Measurements from ENCODE around the gene NHSL2.
"Not testable (repeated sequence)": the region's sequence is repeated elsewhere in the genome, so short reads cannot be mapped to it uniquely, and the experiment has no call there.

NHSL2 gene

DNA sequence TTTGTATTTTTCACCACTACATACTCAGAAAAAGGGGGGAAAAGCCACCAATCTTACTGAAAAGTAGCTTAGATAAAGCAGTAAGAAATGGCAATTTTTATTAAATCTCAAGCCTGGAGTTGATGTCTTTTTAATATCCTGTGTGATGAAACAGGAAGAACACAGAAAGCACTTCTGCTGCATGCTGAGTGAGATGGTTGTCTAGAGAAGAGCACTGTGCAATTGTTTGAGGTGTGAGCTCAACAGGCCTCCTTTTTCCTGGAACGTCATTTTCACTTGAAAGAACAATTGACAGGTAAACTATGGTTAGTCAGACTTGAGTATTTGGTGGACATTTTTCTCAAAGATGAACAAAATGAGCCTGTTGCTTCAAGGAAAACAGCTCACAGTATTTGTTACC, 147.2 kb downstream of the NHSL2 start:
- TF ChIP-seq CTCF (IDR thresholded peaks at IDR 0.05; ENCODE audit: control insufficient read depth, extremely low read depth, insufficient read depth) = no peak
- DNase-seq (ENCODE audit: low read depth) = no peak
- H3K4me3 ChIP-seq (ENCODE audit: low read depth, low read length) = no peak overlapping the region

DNA sequence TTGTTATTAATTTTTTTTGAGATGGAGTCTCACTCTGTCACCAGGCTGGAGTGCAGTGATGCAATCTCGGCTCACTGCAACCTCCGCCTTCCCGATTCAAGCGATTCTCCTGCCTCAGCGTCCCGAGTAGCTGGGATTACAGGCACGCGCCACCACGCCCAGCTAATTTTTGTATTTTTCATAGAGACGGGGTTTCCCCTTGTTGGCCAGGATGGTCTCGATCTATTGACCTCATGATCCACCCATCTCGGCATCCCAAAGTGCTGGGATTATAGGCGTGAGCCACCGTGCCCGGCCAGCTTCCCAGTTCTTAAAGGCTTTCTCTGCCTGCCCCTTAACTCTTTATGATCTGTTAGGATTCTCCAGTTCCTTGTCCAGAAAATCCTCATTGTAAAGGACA, 147.7 kb downstream of the NHSL2 start:
- H3K4me3 ChIP-seq (ENCODE audit: low read depth, low read length); DNase-seq (ENCODE audit: low read depth): not testable (repeated sequence)

DNA sequence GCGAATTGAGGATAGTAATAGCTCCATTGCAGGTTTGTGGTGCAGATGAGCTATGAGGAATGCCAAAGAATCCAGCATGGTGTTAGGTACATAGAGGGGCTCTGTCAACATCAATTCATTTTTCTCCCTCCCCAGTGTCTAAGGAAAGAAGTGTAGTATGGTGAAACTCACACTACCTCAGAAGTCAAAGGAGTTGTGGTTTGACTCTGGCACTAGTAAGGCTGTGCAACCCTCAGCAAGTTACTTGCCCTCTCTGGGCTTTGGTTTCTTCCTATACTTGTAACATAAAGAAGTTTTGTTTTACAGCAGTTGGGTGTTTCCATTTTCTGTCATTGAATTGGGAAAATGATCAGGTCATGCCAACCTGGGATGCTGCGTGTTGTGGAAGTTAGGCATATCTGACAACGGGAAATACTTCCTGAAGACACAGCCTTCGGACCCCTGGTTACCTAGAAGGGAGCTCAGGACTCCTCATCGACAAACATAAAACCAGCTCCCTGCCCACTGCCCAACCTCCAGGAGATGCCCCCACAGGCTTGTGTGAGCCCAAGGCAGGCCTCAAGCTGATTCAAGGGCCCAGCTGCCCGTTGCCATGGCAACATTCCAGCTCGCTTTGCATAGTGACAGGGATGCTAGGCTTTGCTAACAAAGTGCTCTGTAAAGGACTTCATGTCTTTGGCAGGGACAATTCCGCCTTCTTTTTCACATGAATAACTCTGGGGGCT, 149.7 kb downstream of the NHSL2 start:
- no peak for DNase-seq (ENCODE audit: low read depth)
- H3K4me3 ChIP-seq (ENCODE audit: low read depth, low read length) = no peak overlapping the region
- no peak for TF ChIP-seq CTCF (IDR thresholded peaks at IDR 0.05; ENCODE audit: control insufficient read depth, extremely low read depth, insufficient read depth)

DNA sequence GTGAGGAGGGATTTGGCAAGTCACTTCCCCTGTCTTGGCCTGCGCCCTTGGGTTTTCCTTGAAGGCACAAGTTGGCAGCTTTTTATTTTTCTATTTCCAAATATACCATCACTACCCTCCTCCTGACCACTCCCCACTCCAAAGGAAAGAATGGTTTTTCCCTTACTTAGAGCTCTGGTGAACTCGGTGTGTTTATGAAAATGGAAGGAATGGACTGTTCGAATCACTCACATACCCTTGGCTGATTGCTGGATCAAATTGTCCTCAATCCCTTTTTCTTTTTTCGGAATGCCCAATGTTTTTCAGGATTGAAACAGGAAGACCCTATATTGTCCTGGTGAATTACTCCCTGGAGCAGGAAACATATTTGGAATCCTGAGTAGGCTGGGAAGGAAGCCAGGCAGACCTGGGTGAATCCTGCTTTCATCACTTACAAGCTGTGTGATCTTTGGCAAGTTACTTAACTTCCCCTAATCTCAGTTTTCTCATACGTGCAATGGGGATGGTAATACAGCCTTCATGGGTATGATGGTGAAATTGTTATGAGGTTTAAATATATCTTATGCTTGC, 150.4 kb downstream of the NHSL2 start:
- TF ChIP-seq CTCF (IDR thresholded peaks at IDR 0.05; ENCODE audit: control insufficient read depth, extremely low read depth, insufficient read depth) = no peak
- DNase-seq (ENCODE audit: low read depth) = no peak
- H3K4me3 ChIP-seq (ENCODE audit: low read depth, low read length) = no peak overlapping the region

- DNase-seq (ENCODE audit: low read depth) = no peak
- no peak for TF ChIP-seq CTCF (IDR thresholded peaks at IDR 0.05; ENCODE audit: control insufficient read depth, extremely low read depth, insufficient read depth)
- no peak overlapping the region for H3K4me3 ChIP-seq (ENCODE audit: low read depth, low read length)
Observed at GRCh38 chrX:72062916-72063315, 152.3 kb downstream of the NHSL2 start.

GRCh38 chrX:72069350-72070160, 158.9 kb downstream of the NHSL2 start:
- H3K4me3 ChIP-seq (ENCODE audit: low read depth, low read length) = peak overlapping the region; percentile 31
- no peak for DNase-seq (ENCODE audit: low read depth)

More at GRCh38 chrX:72069350-72070160, 158.9 kb downstream of the NHSL2 start:
- TF ChIP-seq CTCF (IDR thresholded peaks at IDR 0.05; ENCODE audit: control insufficient read depth, extremely low read depth, insufficient read depth) = no peak

All from LNCaP clone FGC (cell line).